ENCODE measurements around the gene GRIK3.
"Not testable (repeated sequence)": the region's sequence is repeated elsewhere in the genome, so short reads cannot be mapped to it uniquely, and the experiment has no call there.

Gene GRIK3

DNA sequence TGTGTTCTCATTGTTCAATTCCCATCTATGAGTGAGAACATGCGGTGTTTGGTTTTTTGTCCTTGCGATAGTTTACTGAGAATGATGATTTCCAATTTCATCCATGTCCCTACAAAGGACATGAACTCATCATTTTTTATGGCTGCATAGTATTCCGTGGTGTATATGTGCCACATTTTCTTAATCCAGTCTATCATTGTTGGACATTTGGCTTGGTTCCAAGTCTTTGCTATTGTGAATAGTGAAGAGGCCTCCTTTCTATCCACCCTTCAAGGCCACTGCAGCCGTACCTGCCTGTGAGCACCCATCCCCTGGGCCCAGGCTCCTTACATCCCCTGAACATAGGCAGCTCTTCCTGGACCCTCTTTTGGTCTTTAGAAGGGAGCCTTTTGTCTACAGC lies 266.9 kb downstream of the GRIK3 start:
- not testable (repeated sequence) for DNase-seq (ENCODE audit: low read depth, low spot score)

DNA sequence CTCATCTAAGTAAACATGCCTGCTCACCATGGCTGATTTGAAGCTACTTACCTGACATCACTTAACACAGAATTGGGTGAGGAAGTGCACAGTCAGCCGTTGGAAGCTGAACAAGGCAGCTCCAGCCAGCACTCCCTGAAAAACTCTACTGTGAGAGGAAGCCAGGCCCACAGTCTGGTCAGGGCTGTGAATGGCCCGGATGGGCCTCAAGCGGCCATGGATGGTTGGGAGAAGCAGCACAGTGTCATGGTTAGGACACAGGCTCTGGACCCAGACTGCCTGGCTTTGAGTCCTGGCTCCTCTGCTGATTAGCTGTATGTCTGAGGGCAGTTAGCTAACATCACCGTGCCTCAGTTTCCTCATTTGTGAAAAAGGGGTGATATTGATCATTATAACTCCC lies 267.8 kb downstream of the GRIK3 start:
- DNase-seq (ENCODE audit: low read depth, low spot score) = no peak

DNA sequence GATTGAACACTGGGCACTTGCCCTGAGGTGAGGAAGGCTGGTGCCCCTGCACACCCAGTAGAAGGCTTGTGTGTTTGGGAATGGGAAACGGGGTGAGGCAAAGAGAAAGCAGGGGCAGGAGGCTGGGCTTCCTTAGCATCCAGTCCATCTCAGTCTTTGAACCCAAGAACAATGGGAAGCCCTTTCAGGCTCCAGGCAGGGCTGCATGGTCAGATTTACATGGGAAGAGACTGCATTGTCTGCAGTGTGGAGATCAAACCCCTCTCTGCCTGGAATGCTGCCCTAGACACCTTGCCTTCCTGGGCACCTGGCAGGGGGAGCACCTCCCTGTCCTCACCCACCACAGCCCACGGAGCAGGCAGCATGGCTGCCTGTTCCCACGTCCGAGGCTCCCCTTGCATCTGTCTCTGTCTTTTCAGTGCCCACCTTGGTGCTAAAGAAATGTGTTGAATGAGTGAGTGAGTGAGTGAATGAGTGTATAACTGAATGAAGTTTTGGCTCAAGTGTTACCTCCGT lies 268.5 kb downstream of the GRIK3 start:
- DNase-seq (ENCODE audit: low read depth, low spot score) = no peak

DNA sequence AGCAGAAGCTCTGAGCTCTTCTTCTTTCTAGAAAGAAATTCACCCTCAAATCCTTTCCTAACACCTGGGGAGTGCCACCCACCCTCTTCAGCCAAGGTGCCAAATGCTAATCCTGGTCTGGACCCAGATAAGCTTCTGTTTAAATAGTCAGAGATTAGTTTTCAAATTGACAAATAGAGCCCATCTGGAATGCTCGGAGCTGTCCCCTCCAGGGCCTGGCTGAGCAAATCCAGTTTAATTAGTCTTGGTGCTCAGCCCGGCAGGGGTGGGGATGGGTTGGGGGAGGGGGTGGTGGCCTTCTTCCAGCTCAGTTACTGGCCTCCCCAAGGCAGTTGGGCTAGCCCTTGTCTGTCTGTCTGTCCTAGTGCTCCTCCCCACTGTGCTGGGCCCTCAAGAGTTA lies 269.5 kb downstream of the GRIK3 start:
- no peak for DNase-seq (ENCODE audit: low read depth, low spot score)

DNA sequence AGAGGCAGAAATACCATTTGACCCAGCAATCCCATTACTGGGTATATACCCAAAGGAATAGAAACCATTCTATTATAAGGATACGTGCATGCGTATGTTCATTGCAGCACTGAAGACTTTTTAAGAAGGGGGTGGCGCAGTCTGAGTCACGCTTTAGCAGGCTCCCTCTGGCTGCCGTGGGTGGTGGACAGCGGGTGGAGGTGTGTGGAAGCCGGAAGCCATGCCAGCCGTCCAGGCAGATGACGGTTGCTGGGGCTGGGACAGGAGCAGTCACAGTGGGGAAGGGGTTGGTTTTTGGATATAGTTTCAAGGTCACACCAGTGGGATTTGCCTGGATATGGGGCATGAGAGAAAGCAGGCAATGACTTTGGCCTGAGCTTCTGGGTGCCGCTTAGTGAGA lies 270.5 kb downstream of the GRIK3 start:
- no peak for DNase-seq (ENCODE audit: low read depth, low spot score)

DNA sequence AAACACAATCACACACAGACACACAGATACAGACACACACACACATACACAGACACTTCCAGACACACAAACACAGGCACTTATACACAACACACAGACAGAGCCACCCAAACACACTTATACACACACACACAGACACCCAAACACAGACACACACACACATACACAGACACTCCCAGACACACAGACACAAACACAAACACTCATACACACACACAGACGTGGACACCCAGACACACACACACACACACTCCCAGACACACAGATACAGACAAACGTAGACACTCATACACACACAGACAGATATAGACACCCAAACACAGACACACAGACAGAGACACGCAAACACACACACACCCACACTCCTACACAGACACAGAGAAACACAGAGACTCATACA lies 272.1 kb downstream of the GRIK3 start:
- DNase-seq (ENCODE audit: low read depth, low spot score) = no peak

DNA sequence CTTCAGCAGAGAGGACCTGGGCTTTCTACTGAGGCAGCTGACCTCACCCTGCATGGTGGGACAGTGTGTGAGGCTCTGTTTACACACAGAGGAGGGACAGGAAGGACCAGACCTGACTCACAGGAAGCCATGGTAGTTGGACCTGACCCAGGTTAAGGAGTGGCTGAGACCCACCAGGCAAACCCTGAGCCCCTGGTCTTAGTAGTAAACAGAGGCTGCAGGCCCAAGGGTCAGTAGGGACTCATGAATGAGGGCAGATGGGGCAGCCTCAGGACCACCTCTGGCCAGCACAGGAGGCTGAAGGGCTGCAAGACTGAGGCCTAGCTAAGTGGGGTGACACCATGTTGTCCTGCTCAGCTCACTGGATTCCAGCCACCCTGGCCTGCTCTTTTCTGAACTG lies 273.2 kb downstream of the GRIK3 start:
- DNase-seq (ENCODE audit: low read depth, low spot score) = no peak

DNA sequence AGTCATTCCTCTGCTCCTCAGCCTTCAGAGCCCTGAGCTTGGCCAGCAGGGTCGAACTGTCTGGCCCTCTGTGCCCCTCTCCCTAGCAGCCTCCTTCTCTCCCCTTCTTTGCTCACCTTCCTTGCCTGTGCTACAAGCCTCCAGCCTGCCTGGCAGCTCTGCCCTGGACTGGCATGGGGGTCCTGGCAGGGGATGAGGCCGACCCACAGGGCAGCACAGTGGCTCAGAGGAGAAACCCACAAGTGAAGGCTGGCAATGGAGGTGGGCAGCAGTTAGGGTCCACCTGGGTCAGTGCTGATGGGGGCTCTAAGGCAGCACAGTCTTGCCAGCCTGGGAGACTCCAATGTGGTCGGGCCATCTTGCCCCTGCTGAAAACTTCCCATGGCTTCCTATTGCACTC lies 274.2 kb downstream of the GRIK3 start:
- no peak for DNase-seq (ENCODE audit: low read depth, low spot score)

DNA sequence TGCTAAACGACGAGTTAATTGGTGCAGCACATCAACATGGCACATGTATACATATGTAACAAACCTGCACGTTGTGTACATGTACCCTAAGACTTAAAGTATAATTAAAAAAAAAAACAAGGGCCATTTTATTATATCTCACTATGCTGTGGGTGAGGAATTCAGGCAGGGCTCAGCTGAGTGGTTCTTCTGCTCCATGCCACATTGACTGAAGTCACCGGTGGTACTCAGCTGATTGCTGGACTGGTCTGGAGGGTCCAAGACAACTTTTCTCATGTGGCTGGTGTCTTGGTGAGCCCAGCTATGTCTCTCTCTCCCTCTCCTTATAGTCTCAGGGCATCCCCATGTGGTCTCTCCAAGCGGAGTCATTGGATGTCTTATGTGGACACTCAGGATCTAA lies 275.0 kb downstream of the GRIK3 start:
- DNase-seq (ENCODE audit: low read depth, low spot score) = no peak

DNA sequence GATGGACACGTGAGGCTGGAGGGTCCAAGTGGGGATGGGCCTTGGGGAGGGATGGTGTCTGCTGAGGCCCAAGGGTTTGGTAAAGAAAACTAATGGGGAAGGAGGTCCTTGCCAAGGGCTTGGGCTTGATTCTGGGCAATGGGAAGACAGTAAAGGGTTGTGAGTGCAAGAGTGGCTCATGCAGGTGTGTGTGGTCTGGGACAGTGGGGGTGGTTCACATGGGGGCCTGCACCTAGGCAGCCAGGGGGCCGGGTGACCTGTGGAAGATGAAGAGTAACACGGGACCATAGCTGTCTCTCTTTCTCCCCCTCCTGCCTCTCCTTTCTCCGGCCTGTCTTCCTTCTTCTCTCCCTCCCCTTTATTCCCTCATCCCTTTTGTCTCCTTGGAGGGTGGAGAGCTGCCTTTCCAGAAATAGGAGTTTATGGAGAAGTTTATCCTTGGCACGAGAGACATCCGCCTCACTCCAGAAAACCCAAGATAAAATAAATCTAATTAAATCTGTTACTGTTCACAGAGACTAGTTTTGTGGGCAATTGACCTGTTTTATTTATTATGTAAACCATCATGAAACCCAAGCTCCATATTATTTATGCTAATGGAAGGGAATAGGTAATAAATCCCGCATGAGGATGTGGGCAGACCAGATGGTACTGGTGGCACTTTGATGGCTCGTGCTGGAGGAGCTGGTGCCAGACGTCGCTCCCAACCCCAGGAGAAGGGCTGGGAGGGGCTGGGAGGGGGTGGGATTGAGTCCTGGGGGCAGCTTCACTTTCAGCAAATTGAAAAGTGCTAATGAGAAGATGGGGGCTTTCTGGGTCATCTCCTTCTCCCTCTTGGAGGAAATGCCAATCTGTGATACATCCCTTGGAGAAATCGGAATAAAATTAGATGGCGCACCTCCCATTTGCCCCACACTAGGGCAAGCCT lies 278.7 kb downstream of the GRIK3 start:
- DNase-seq (ENCODE audit: low read depth, low spot score) = no peak

DNA sequence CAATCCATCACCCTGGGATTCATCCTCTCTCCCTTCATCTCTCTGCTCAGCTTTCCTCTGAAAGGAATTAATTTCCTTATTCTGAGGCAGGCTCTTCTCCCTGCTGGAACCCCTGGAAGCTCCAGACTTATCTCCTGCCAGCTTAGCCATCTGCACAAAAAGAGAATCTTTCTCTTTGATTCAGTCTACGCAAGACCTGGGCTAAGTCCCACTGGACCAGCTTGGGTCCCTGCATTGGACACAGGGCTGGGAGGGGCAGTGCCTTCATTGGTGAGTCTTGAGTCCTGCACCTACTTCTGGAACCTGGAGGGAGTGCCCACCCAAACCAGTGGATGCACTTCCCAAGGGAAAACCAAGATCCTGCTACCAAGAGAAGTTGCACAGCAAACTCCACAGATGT lies 279.9 kb downstream of the GRIK3 start:
- no peak for DNase-seq (ENCODE audit: low read depth, low spot score)

DNA sequence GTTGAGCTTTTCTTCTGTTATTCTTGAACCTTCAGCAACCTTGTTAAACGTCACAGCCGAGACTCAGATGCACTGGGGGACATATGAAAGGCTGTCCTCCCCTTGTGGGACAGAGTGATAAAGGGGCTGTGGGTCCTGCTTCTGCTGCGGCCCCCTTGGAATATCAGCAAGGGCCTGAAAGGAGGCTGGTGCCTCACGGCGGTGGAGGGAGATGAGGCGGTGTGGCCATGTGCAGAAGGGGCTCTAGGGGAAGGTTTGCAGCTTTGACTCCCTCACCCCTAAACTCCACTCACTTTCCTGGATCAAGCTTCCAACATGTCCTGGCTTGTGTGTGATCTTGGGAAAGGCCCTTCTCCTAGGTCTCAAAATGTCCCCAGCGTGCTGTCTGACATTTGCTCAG lies 280.9 kb downstream of the GRIK3 start:
- no peak for DNase-seq (ENCODE audit: low read depth, low spot score)

DNA sequence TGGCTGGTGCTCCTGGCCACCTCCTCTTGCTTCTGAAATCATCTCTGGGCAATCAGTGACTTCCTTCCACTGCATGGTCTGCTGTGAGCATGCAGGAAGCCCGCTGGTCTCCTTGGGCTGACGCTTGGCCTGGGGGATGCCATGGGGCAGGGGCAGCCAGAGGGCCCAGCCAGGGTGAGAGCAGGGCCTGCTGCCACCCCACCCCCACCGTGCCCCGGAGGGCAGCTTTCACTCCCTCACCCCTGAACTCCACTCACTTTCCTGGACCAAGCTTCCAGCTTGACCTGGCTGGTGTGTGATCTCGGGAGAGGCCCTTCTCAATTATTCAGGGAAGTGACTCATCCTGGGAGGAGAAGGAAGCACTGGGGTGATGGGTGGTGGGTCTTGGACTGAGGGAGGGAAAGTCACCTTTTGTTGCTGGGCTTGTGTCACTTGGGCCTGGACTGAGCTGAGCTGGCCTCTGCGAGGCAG lies 281.4 kb downstream of the GRIK3 start:
- DNase-seq (ENCODE audit: low read depth, low spot score) = no peak

DNA sequence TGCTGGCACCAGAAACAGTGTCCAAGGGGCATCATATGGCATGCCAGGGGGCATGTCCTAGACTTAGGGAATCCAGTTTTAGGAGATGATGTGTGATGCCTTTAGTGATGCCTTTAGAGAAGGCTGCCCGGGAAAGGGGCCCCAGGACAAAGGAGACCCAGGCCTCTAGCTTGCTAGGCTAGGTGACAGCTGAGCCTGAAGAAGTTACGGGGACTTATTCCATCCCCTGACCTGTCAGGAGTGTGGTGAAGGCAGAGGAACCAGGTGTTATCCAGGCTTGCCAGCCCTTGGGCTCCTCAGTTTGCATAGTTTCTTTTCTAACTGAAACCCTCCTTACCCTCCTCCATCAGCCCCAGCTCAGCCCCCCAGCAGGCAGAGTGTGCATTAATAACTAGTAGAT lies 281.9 kb downstream of the GRIK3 start:
- DNase-seq (ENCODE audit: low read depth, low spot score) = no peak

DNA sequence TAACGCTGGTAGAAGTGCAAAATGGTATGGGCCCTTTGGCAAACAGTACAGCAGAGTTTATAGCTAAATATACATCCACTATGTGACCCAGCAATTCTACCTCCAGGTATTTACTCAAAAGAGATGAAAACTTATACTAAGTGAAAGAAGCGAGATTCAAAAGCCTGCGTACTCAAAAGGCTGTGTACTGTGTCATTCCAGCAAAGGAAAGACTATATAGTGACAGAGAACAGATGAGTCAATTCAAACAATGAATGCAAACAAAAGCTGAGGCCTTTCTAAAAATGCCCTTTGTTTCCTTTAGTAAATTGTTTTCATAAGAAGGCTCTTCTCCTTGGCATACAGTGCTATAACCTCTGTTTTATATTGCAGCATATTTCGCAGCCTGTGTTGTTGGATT lies 282.8 kb downstream of the GRIK3 start:
- DNase-seq (ENCODE audit: low read depth, low spot score) = no peak

DNA sequence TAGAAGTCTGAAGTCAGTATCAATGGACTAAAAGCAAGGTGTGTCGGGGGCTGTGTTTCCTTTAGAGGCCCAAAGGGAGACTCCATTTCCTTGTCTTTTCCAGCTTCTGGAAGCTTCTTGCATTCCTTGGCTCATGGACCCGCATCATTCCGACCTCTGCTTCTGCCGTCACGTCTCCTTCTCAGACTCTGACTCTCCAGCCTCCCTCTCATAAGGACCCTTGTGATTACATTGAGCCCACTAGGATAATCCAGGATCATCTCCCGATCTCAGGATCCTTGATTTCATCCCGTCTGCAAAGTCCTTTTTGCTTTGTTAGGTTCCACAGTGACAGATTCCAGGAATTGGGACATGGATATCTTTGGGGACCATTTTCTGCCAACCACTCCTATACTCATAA lies 285.8 kb downstream of the GRIK3 start:
- DNase-seq (ENCODE audit: low read depth, low spot score) = no peak

All from smooth muscle cell of the brain vasculature (primary cell).